KMS-11 (cell line): ENCODE data around the gene TAF13.

Experiments
- H2AFZ ChIP-seq: fragments of 200-600 bp; sonication (generic); 2 replicates; pipeline ENCODE4 v1.6.1; 2016; ENCODE audit warnings: antibody characterized with exemption, mixed run types, low read depth
- H3K27ac ChIP-seq: fragments of 200-600 bp; sonication (generic); 2 replicates; pipeline ENCODE4 v1.6.1; 2016; ENCODE audit warnings: mild to moderate bottlenecking, mixed run types
- H3K27me3 ChIP-seq: fragments of 200-600 bp; sonication (generic); 2 replicates; pipeline ENCODE4 v1.6.1; 2017; ENCODE audit warnings: mild to moderate bottlenecking, low read depth, mixed run types, moderate library complexity; ENCODE audit not compliant: insufficient read depth
- H3K36me3 ChIP-seq: fragments of 200-600 bp; sonication (generic); 2 replicates; pipeline ENCODE4 v1.6.1; 2017; ENCODE audit warnings: mild to moderate bottlenecking, mixed run types; ENCODE audit not compliant: insufficient read depth
- H3K4me1 ChIP-seq: fragments of 200-600 bp; sonication (generic); 2 replicates; pipeline ENCODE4 v1.6.1; 2016; ENCODE audit warnings: mild to moderate bottlenecking, low read depth, mixed run types; ENCODE audit not compliant: poor library complexity, severe bottlenecking
- H3K4me2 ChIP-seq: fragments of 200-600 bp; sonication (generic); 2 replicates; pipeline ENCODE4 v1.7.0; 2016; ENCODE audit warnings: mild to moderate bottlenecking, mixed run types
- H3K4me3 ChIP-seq: fragments of 200-600 bp; sonication (generic); IDR thresholded peaks from 2 replicates; pipeline ENCODE4 v1.6.1; 2017; ENCODE audit warnings: low read depth, low read length, mixed read lengths; ENCODE audit not compliant: insufficient read depth
- H3K79me2 ChIP-seq: fragments of 200-600 bp; sonication (generic); 2 replicates; pipeline ENCODE4 v1.6.1; 2016; ENCODE audit warnings: low read depth, mixed run types; ENCODE audit not compliant: insufficient read depth
- H3K9ac ChIP-seq: fragments of 200-600 bp; sonication (generic); 2 replicates; pipeline ENCODE4 v1.6.1; 2016; ENCODE audit warnings: mild to moderate bottlenecking, mixed run types
- H4K20me1 ChIP-seq: fragments of 200-600 bp; sonication (generic); 2 replicates; pipeline ENCODE4 v1.6.1; 2016; ENCODE audit warnings: mild to moderate bottlenecking, mixed run types; ENCODE audit not compliant: insufficient read depth
- TF ChIP-seq, protein P1 (sequence below): fragments of 200-600 bp; sonication (generic); conservative IDR thresholded peaks from 2 replicates; pipeline ENCODE4 v1.6.1; 2017; ENCODE audit warnings: low read depth, mild to moderate bottlenecking, antibody characterized with exemption, low read length, moderate library complexity, mixed read lengths

Gene TAF13

DNA sequence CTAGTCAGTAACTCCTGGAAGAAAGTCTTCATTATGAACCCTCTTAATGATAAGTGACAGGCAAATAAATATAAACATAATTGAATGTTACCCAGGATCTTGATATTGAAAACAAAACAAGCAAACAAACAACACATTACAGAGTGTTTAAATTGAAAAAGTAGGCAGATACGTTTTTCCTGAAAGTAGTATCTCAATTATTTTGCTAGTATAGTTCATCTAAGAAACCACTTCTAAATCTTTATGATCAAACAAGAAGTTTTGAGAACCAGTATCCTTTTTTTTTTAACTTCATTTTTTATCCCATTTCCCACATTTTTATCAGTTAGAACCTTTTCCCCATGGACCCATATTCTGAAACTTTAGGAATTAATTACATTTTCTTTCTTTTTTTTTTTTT, 30.2 kb downstream of the TAF13 start:
- Histone ChIP-seq H3K27ac (no peak overlapping the region), H2AFZ (no peak overlapping the region), H3K4me1 (peaks cover 7% of the 10 kb centered on the region), H3K4me3 (no peak overlapping the region), H3K36me3 (no peaks in the 10 kb centered on the region), H3K4me2 (no peak overlapping the region), H3K9ac (no peak overlapping the region), H3K27me3 (no peaks in the 10 kb centered on the region), H4K20me1 (no peaks in the 10 kb centered on the region), H3K79me2 (peaks cover 3% of the 10 kb centered on the region; the same call in 1 of the 2 replicates)
- TF ChIP-seq, protein P1, sequence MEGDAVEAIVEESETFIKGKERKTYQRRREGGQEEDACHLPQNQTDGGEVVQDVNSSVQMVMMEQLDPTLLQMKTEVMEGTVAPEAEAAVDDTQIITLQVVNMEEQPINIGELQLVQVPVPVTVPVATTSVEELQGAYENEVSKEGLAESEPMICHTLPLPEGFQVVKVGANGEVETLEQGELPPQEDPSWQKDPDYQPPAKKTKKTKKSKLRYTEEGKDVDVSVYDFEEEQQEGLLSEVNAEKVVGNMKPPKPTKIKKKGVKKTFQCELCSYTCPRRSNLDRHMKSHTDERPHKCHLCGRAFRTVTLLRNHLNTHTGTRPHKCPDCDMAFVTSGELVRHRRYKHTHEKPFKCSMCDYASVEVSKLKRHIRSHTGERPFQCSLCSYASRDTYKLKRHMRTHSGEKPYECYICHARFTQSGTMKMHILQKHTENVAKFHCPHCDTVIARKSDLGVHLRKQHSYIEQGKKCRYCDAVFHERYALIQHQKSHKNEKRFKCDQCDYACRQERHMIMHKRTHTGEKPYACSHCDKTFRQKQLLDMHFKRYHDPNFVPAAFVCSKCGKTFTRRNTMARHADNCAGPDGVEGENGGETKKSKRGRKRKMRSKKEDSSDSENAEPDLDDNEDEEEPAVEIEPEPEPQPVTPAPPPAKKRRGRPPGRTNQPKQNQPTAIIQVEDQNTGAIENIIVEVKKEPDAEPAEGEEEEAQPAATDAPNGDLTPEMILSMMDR: no peak

DNA sequence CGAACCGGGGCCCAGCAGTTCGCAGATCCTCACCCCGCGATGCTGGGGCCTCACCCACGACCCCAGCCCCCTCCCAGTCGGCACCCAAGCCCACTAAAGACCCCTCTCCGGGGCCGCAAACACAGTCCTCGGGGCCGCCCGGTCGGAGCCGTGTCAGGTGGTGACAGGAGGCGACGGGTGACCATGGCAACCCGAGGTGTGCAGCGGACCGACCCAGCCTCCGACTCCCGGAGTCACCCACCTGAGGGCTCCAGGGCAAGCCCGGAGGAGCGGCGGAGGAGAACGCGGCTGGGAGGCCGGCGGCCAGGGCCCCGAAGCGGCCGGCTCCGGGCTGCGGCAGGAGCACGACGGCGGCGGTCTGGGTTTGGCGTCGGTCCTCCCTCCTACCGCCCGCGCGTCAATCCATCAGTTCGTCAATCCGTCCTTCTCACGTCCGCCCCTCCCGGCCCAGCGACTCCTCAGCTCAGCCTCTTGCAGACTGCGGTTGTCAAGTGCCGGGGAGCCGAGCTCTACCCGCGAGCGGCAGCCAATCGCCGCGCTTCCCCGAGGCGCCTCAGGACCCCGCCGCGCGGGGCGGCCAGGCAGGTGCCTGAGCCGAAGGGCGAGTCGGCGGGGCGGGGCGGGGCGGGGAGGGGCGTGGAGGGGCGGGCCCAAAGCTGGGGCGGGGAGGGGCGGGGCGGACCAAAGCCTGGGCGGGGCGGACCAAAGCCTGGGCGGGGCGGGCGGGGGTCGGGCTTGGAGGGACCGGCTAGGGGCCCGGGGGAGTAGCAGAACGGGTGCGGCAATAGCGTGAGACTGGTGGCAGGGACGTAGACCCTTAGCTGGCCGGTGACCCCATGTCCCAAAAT, 34.0 kb downstream of the TAF13 start, which contains the start of gene WDR47:
WDR47 (minus strand) TSS at position 482 of the 848 bp plus-strand sequence. CDS start 18,590 bp downstream, outside the sequence.
- Histone ChIP-seq H3K36me3 (no peaks in the 10 kb centered on the region), H4K20me1 (no peaks in the 10 kb centered on the region), H3K4me1 (peaks cover 18% of the 10 kb centered on the region), H3K79me2 (peaks cover 15% of the 10 kb centered on the region), H3K4me3 (no peak within 1 kb of the TSS), H2AFZ (peak within 1 kb of the TSS; percentile 78), H3K27ac (peak within 1 kb of the TSS; percentile 30), H3K4me2 (peak within 1 kb of the TSS; percentile 77), H3K27me3 (no peaks in the 10 kb centered on the region), H3K9ac (peak within 1 kb of the TSS; percentile 66)
- TF ChIP-seq, protein P1: no peak

DNA sequence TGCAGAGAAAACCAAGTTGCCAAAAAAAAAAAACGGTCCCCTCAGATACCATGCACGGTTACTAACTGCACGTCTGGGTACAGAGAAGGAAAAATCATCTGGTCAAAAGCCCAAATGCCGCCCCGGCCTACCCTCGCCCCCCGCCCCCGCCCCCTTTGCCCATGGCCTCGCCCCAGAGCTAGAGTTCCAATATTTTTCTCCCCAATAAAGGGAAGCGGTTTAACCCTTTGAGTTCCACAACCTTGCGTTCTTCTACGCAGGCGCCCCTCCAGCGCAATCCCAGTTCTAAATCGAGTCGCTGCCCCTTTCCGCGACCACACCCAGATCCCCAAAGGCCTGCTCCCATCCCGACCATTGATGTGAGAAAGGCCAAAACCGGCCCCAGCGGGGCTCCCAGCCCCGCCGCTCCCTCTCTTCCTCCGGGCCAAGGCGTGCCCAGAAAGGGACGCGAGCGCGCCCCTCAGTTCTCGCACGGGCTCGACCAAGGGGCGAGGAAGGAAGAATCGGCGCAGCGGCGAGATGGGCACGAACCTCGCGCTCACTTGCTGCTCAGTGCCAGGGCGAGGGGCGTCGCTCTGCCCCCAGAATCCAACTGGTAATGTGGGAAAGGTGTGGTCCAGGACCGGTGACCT, 34.7 kb downstream of the TAF13 start:
- Histone ChIP-seq H3K4me3 (no peak overlapping the region), H2AFZ (peak overlapping the region; percentile 77), H3K36me3 (no peaks in the 10 kb centered on the region), H4K20me1 (no peaks in the 10 kb centered on the region), H3K27me3 (no peaks in the 10 kb centered on the region), H3K9ac (peak overlapping the region; percentile 66), H3K4me1 (peaks cover 18% of the 10 kb centered on the region), H3K79me2 (peaks cover 15% of the 10 kb centered on the region), H3K4me2 (peak overlapping the region; percentile 77), H3K27ac (peak overlapping the region; percentile 30)
- TF ChIP-seq, protein P1: no peak

DNA sequence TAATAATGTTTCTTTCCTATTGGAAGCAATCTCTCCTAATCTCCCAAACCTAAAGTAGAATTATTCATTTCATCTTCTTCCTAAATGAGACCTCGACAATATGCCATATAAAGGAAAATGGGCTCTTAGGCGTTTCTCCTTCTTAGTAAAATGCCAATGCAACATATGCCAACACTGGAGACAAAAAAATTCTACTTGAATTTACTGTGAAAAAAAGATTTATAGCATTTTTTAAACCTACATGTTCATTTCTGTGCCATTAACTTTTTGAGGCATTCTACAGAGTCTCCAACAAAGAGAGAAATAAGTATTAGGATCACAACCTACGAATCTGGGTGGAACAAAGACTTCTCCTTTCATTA, 35.2 kb downstream of the TAF13 start:
- Histone ChIP-seq H3K79me2 (peaks cover 15% of the 10 kb centered on the region), H3K27me3 (no peaks in the 10 kb centered on the region), H3K27ac (no peak overlapping the region), H3K4me3 (no peak overlapping the region), H4K20me1 (no peaks in the 10 kb centered on the region), H3K36me3 (no peaks in the 10 kb centered on the region), H3K9ac (peak overlapping the region; percentile 66; the same call in 1 of the 2 replicates), H3K4me2 (peak overlapping the region; percentile 77), H3K4me1 (peaks cover 18% of the 10 kb centered on the region), H2AFZ (peak overlapping the region; percentile 77; the same call in 1 of the 2 replicates)
- TF ChIP-seq, protein P1: no peak
